Stimulated activated effector memory CD8-positive, alpha-beta T cell treated with anti-CD3 and anti-CD28 coated beads, Interleukin-12 subunit alpha, Interleukin-12 subunit beta, amount 100 ng/mL, for 72 hours (primary cell): Measurements from ENCODE around the gene OR14I1.
"Not testable (repeated sequence)": the region's sequence is repeated elsewhere in the genome, so short reads cannot be mapped to it uniquely, and the experiment has no call there.

Experiments
- ATAC-seq: fragments of 150-1000 bp; cut with Tn5 transposase; 2 replicates; pipeline ENCODE4 v1.10.0; 2021
- DNase-seq, 2 donors: peaks; one replicate each; pipeline ENCODE4 v3.0.0; 2021 to 2022; ENCODE audit warnings: low spot score in 2 of 2
- H3K27ac Mint-ChIP-seq: one replicate; pipeline ENCODE4 v1.8.0; 2022; ENCODE audit warnings: mild to moderate bottlenecking, mixed read lengths
- H3K36me3 Mint-ChIP-seq: one replicate; pipeline ENCODE4 v1.8.0; 2022; ENCODE audit warnings: mild to moderate bottlenecking, mixed read lengths
- H3K4me1 Mint-ChIP-seq: one replicate; pipeline ENCODE4 v1.8.0; 2022; ENCODE audit warnings: mixed read lengths
- H3K4me3 Mint-ChIP-seq: one replicate; pipeline ENCODE4 v1.8.0; 2022; ENCODE audit warnings: mild to moderate bottlenecking, mixed read lengths
- H3K9me3 Mint-ChIP-seq: one replicate; pipeline ENCODE4 v1.8.0; 2022; ENCODE audit warnings: mixed read lengths

The OR14I1 gene

GRCh38 chr1:248697907-248698306, 4.7 kb downstream of the OR14I1 start:
- no peak for DNase-seq

GRCh38 chr1:248696774-248697173, 5.8 kb downstream of the OR14I1 start:
- H3K4me3 Mint-ChIP-seq = no peak overlapping the region
- DNase-seq (no peak), ATAC-seq (no peak)
- no peak overlapping the region for H3K27ac Mint-ChIP-seq
- no peaks in the 10 kb centered on the region for H3K36me3 Mint-ChIP-seq
- H3K9me3 Mint-ChIP-seq = peaks cover 5% of the 10 kb centered on the region
- no peaks in the 10 kb centered on the region for H3K4me1 Mint-ChIP-seq

More at GRCh38 chr1:248697907-248698306, 4.7 kb downstream of the OR14I1 start:
- no peak overlapping the region for H3K27ac Mint-ChIP-seq
- H3K36me3 Mint-ChIP-seq = no peaks in the 10 kb centered on the region
- H3K4me3 Mint-ChIP-seq = no peak overlapping the region
- no peaks in the 10 kb centered on the region for H3K4me1 Mint-ChIP-seq
- no peaks in the 10 kb centered on the region for H3K9me3 Mint-ChIP-seq
- no peak for ATAC-seq

GRCh38 chr1:248696261-248696660, 6.3 kb downstream of the OR14I1 start:
- no peak for ATAC-seq
- no peak for DNase-seq
- peaks cover 5% of the 10 kb centered on the region for H3K9me3 Mint-ChIP-seq
- H3K27ac Mint-ChIP-seq = no peak overlapping the region
- no peaks in the 10 kb centered on the region for H3K36me3 Mint-ChIP-seq
- H3K4me3 Mint-ChIP-seq = no peak overlapping the region
- no peaks in the 10 kb centered on the region for H3K4me1 Mint-ChIP-seq

GRCh38 chr1:248695451-248696132, 7.0 kb downstream of the OR14I1 start:
- no peaks in the 10 kb centered on the region for H3K36me3 Mint-ChIP-seq
- ATAC-seq = no peak
- no peak for DNase-seq
- H3K4me1 Mint-ChIP-seq = no peaks in the 10 kb centered on the region
- peaks cover 5% of the 10 kb centered on the region for H3K9me3 Mint-ChIP-seq
- no peak overlapping the region for H3K27ac Mint-ChIP-seq
- H3K4me3 Mint-ChIP-seq = no peak overlapping the region

GRCh38 chr1:248691567-248692155, 10.9 kb downstream of the OR14I1 start:
- DNase-seq (no peak), ATAC-seq (no peak)
- Mint-ChIP-seq H3K9me3 (peaks cover 10% of the 10 kb centered on the region), H3K4me1 (no peaks in the 10 kb centered on the region), H3K36me3 (no peaks in the 10 kb centered on the region), H3K27ac (no peak overlapping the region), H3K4me3 (no peak overlapping the region)

- Mint-ChIP-seq H3K36me3 (no peaks in the 10 kb centered on the region), H3K27ac (no peak overlapping the region), H3K4me1 (no peaks in the 10 kb centered on the region), H3K4me3 (no peak overlapping the region), H3K9me3 (peaks cover 10% of the 10 kb centered on the region)
- DNase-seq (no peak), ATAC-seq (no peak)
These were observed 13.9 kb downstream of the OR14I1 start for GRCh38 chr1:248688527-248689298.

GRCh38 chr1:248686815-248687214, 15.8 kb downstream of the OR14I1 start:
- Mint-ChIP-seq H3K4me3 (no peak overlapping the region), H3K9me3 (peaks cover 5% of the 10 kb centered on the region), H3K4me1 (no peaks in the 10 kb centered on the region), H3K36me3 (no peaks in the 10 kb centered on the region), H3K27ac (no peak overlapping the region)
- ATAC-seq (peak; percentile 57), DNase-seq (no peak)

- Mint-ChIP-seq H3K9me3 (no peaks in the 10 kb centered on the region), H3K36me3 (no peaks in the 10 kb centered on the region), H3K27ac (no peak overlapping the region), H3K4me3 (no peak overlapping the region), H3K4me1 (no peaks in the 10 kb centered on the region)
- DNase-seq = no peak
- no peak for ATAC-seq
These were observed 20.9 kb downstream of the OR14I1 start for GRCh38 chr1:248681651-248682050.

- Mint-ChIP-seq H3K4me3 (no peak overlapping the region), H3K27ac (no peak overlapping the region), H3K4me1 (no peaks in the 10 kb centered on the region), H3K9me3 (no peaks in the 10 kb centered on the region), H3K36me3 (no peaks in the 10 kb centered on the region)
- DNase-seq (no peak), ATAC-seq (no peak)
These were observed 32.6 kb downstream of the OR14I1 start for GRCh38 chr1:248670003-248670402.

- not testable (repeated sequence) for H3K27ac Mint-ChIP-seq, ATAC-seq, H3K9me3 Mint-ChIP-seq, H3K36me3 Mint-ChIP-seq, DNase-seq, H3K4me3 Mint-ChIP-seq, H3K4me1 Mint-ChIP-seq
These were observed 38.9 kb downstream of the OR14I1 start for GRCh38 chr1:248663453-248664328.

- not testable (repeated sequence) for H3K4me1 Mint-ChIP-seq, H3K36me3 Mint-ChIP-seq, H3K4me3 Mint-ChIP-seq, DNase-seq, ATAC-seq, H3K9me3 Mint-ChIP-seq, H3K27ac Mint-ChIP-seq
These were observed 45.8 kb downstream of the OR14I1 start for GRCh38 chr1:248656797-248657196.

GRCh38 chr1:248655354-248655753, 47.2 kb downstream of the OR14I1 start, which contains the start of gene OR2T27:
OR2T27 (minus strand) TSS chr1:248655528; CDS start chr1:248650884, 4,644 bp downstream.
- not testable (repeated sequence) for DNase-seq, H3K9me3 Mint-ChIP-seq, H3K4me1 Mint-ChIP-seq, ATAC-seq, H3K27ac Mint-ChIP-seq, H3K36me3 Mint-ChIP-seq, H3K4me3 Mint-ChIP-seq
